ENCODE data around the gene PRKN.
"Not testable (repeated sequence)": the region's sequence is repeated elsewhere in the genome, so short reads cannot be mapped to it uniquely, and the experiment has no call there.

The PRKN gene

GRCh38 chr6:161351858-161352257, 1375.7 kb downstream of the PRKN start:
- no peak for DNase-seq
- no peak for TF ChIP-seq GATA1 (IDR thresholded peaks at IDR 0.05; ENCODE audit: low read depth, low read length)
- no peak for TF ChIP-seq POLR2A (IDR thresholded peaks at IDR 0.05; ENCODE audit: low read length)

- TF ChIP-seq GATA1 (IDR thresholded peaks at IDR 0.05; ENCODE audit: low read depth, low read length) (no peak), POLR2A (IDR thresholded peaks at IDR 0.05; ENCODE audit: low read length) (no peak)
- no peak for DNase-seq
Observed at GRCh38 chr6:161349886-161350285, 1377.7 kb downstream of the PRKN start.

GRCh38 chr6:161348628-161348994, 1379.0 kb downstream of the PRKN start:
- TF ChIP-seq POLR2A (IDR thresholded peaks at IDR 0.05; ENCODE audit: low read length) (no peak), GATA1 (IDR thresholded peaks at IDR 0.05; ENCODE audit: low read depth, low read length) (no peak)
- DNase-seq: no peak

- no peak for TF ChIP-seq POLR2A (IDR thresholded peaks at IDR 0.05; ENCODE audit: low read length)
- TF ChIP-seq GATA1 (IDR thresholded peaks at IDR 0.05; ENCODE audit: low read depth, low read length): no peak
- DNase-seq: no peak
Observed at GRCh38 chr6:161347988-161348627, 1379.5 kb downstream of the PRKN start.

- no peak for DNase-seq
- no peak for TF ChIP-seq POLR2A (IDR thresholded peaks at IDR 0.05; ENCODE audit: low read length)
- no peak for TF ChIP-seq GATA1 (IDR thresholded peaks at IDR 0.05; ENCODE audit: low read depth, low read length)
Observed at GRCh38 chr6:161347125-161347524, 1380.4 kb downstream of the PRKN start.

- DNase-seq: no peak
- no peak for TF ChIP-seq GATA1 (IDR thresholded peaks at IDR 0.05; ENCODE audit: low read depth, low read length)
- TF ChIP-seq POLR2A (IDR thresholded peaks at IDR 0.05; ENCODE audit: low read length): no peak
Observed at GRCh38 chr6:161346717-161347116, 1380.8 kb downstream of the PRKN start.

- TF ChIP-seq GATA1 (IDR thresholded peaks at IDR 0.05; ENCODE audit: low read depth, low read length) (no peak), POLR2A (IDR thresholded peaks at IDR 0.05; ENCODE audit: low read length) (no peak)
- no peak for DNase-seq
Observed at GRCh38 chr6:161344626-161345025, 1382.9 kb downstream of the PRKN start.

- DNase-seq: no peak
Observed at GRCh38 chr6:161342039-161342438, 1385.5 kb downstream of the PRKN start.

GRCh38 chr6:161341638-161342037, 1385.9 kb downstream of the PRKN start:
- no peak for DNase-seq
- TF ChIP-seq GATA1 (IDR thresholded peaks at IDR 0.05; ENCODE audit: low read depth, low read length): no peak
- no peak for TF ChIP-seq POLR2A (IDR thresholded peaks at IDR 0.05; ENCODE audit: low read length)

More at GRCh38 chr6:161342039-161342438, 1385.5 kb downstream of the PRKN start:
- TF ChIP-seq POLR2A (IDR thresholded peaks at IDR 0.05; ENCODE audit: low read length) (no peak), GATA1 (IDR thresholded peaks at IDR 0.05; ENCODE audit: low read depth, low read length) (no peak)

- DNase-seq: no peak
- TF ChIP-seq GATA1 (IDR thresholded peaks at IDR 0.05; ENCODE audit: low read depth, low read length) (no peak), POLR2A (IDR thresholded peaks at IDR 0.05; ENCODE audit: low read length) (no peak)
Observed at GRCh38 chr6:161338015-161338414, 1389.6 kb downstream of the PRKN start.

- no peak for DNase-seq
- no peak for TF ChIP-seq GATA1 (IDR thresholded peaks at IDR 0.05; ENCODE audit: low read depth, low read length)
- no peak for TF ChIP-seq POLR2A (IDR thresholded peaks at IDR 0.05; ENCODE audit: low read length)
Observed at GRCh38 chr6:161336479-161336878, 1391.1 kb downstream of the PRKN start.

GRCh38 chr6:161333410-161333809, 1394.2 kb downstream of the PRKN start:
- no peak for DNase-seq
- TF ChIP-seq GATA1 (IDR thresholded peaks at IDR 0.05; ENCODE audit: low read depth, low read length) (no peak), POLR2A (IDR thresholded peaks at IDR 0.05; ENCODE audit: low read length) (no peak)

- DNase-seq: not testable (repeated sequence)
Observed at GRCh38 chr6:161331402-161332081, 1396.0 kb downstream of the PRKN start.

GRCh38 chr6:161327360-161327953, 1400.1 kb downstream of the PRKN start:
- peak in 1 of 2 experiments; percentile 10 for DNase-seq
- TF ChIP-seq POLR2A (IDR thresholded peaks at IDR 0.05; ENCODE audit: low read length) (no peak), GATA1 (IDR thresholded peaks at IDR 0.05; ENCODE audit: low read depth, low read length) (no peak)

- DNase-seq: no peak
- TF ChIP-seq POLR2A (IDR thresholded peaks at IDR 0.05; ENCODE audit: low read length) (no peak), GATA1 (IDR thresholded peaks at IDR 0.05; ENCODE audit: low read depth, low read length) (no peak)
Observed at GRCh38 chr6:161319231-161319630, 1408.3 kb downstream of the PRKN start.
